CD4-positive, alpha-beta T cell treated with Interleukin-2 at 100 ng/mL for 4 hours (primary cell): ENCODE data around the gene MLLT10.
"Not testable (repeated sequence)": the region's sequence is repeated elsewhere in the genome, so short reads cannot be mapped to it uniquely, and the experiment has no call there.

Source experiments
- DNase-seq: peaks from one replicate; pipeline ENCODE4 v3.0.0-alpha.2; 2020; ENCODE audit warnings: low spot score

MLLT10 gene

DNA sequence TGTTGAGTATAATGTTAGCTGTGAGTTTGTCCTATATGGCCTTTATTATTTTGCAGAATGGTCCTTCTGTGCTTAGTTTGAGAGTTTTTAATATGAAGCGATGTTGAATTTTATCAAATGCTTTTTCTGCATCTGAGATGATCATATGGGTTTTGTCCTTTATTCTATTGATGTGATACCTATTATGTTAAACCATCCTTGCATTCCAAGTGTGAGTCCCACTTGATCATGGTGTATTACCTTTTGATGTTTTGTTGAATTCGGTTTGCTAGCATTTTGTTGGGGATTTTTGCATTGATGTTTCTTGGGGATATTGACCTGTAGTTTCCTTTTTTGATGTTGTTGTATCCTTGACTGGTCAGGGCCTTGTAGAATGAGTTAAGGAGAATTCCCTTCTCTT lies 166.4 kb downstream of the MLLT10 start:
- DNase-seq = no peak

DNA sequence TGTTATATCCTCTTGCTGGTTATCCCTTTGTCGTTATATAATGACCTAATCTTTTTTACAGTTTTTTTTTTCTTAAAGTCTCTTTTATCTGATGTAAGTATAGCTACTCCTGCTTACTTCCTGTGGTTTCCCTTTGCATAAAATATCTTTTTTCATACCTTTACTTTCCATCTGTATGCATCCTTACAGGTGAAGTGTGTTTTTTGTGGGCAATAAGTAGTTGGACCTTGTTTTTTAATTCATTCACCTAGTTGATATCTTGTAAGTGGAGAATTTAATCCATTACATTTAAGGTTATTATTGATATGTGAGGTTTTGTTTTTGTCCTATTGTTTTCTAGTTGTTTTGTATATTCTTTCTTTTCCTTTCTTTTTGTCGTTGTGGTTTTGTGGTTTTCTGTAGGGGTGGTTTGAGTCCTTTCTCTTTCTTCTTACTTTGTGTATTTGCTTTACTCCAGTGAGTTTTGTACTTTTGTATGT lies 168.6 kb downstream of the MLLT10 start:
- DNase-seq = peak; percentile 22

DNA sequence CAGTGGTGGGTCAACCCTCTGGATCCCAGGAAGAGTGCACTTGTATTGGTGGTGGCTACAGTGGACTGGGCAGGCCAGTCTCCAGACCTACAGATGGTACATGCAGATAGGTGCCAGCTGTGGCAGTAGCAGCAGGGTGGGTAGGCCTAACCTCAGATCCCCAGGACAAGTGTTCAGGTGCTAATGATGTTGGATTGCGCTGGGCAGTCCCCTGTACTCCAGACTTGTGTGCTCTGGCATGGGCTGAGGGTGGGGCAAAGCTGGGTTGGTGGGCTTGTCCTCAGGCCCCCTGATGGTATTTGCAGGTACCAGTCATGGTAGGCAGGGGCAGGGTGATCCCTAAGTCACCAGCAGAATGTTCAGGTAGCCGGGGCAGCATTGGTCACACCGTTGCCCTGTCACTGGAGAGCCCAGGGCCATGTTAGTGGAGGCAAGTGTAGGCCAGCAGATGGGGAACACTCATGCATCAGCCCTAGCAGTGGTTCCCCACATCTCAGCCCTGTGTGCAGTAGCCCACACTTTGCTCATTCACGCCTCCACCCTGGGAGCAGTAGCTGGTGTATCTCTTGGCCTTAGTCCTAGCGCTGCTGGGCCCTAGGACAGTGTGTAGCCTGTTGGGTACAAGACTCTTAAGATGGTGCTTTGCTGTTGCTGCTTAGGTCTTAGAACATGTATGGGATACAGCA lies 171.3 kb downstream of the MLLT10 start:
- DNase-seq = no peak

DNA sequence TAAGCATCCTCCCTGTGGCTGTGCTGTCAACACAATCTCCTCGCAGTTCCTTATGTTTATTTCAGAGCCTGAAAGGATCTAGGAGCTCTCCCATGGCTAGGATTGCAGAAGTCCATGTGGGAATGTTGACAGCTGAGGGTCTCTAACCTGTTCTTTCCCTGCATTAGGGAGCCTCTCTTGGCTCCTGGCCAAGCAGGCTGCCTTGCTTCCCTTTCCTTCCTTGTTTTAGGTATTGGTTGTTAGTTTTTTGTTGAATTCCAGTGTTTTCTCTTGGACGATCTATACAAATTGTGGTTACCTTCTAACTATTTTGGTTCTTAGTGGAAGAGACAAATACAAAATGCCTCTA lies 171.8 kb downstream of the MLLT10 start:
- no peak for DNase-seq

DNA sequence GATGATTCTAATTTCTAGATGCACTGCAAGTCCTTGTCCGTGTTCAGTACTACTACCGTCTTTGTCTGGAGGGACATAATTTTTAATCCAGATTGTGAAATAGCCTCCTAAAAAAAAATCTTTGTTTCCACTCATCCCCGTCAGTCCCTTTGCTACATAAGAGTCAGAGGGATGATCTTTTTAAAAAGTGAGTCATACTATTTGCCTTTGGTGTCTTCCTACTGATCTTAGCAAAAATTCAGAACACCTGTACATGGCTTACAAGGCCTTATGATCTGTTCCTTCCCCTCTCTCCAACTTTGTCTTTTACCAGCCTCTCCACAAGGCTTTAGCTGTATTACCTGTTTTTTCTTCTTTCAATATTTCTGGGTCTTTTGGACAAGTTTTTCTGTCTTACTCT lies 173.5 kb downstream of the MLLT10 start:
- DNase-seq = no peak

DNA sequence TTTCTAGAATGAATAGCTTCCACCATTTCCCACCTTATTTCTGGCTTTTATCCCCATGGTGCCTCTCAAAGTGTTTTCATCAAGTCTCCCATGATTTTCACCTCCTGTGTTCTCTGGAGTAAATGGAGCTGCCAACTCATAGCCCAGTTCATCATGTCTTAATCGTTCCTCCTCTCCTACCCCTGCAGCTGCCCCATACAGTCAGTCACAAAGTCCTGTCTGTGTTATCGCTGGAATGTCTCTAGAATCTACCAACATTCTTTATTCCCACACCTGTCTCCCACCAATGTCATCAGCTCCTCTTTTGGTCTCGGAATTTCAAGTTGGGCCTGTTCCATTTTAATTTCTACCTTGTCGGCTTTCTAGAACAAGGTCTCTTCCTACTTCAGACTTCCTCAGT lies 178.9 kb downstream of the MLLT10 start:
- DNase-seq = no peak

DNA sequence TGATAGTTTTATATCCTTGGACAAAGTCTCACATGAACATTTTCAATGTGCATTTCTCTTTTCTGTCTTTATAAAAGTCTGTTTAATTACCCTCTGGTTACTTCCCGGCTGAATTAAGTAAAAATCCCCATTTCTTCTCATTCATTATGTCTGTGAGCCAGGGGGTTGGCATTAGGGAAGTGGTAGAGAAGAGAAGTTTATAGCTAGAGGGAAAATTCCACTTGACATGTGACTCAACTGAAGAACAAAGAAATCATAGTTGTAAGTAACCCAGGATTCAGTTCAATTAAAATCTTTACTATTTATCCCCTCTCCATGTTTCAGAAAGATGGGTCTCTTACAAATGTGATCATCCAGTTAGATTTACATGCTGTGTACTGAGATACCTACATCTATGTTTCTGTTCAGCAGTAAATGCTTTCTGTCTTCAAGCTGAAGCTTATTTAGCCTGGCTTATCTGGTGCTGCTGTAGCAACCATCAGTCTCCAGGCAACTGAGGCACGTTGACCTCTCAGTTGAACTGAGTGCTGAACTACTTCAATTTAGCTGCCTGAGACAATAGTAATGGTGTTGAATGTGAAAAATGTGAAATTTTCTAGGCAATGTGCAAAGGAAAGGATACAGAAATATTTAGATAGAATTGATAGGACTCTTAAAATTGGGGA lies 181.6 kb downstream of the MLLT10 start:
- no peak for DNase-seq

DNA sequence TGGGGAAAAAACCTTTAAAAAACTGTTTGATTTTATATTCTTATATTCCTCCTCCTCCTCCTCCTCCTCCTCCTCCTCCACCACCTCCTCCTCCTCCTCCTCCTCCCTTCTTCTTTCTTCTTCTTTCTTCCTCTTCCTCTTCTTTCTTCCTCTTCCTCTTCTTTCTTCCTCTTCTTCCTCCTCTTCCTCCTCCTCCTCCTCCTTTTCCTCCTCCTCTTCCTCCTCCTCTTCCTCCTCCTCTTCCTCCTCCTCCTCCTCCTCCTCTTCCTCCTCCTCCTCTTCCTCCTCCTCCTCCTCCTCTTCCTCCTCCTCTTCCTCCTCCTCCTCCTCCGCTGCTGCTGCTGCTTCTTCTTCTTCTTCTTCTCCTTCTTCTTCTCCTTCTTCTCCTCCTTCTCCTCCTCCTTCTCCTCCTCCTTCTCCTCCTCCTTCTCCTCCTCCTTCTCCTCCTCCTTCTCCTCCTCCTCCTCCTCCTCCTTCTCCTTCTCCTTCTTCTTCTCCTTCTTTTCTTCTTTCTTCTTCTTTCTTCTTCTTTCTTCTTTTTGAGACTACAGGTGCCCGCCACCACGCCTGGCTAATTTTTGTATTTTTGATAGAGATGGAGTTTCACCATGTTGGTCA lies 183.5 kb downstream of the MLLT10 start:
- DNase-seq = not testable (repeated sequence)

DNA sequence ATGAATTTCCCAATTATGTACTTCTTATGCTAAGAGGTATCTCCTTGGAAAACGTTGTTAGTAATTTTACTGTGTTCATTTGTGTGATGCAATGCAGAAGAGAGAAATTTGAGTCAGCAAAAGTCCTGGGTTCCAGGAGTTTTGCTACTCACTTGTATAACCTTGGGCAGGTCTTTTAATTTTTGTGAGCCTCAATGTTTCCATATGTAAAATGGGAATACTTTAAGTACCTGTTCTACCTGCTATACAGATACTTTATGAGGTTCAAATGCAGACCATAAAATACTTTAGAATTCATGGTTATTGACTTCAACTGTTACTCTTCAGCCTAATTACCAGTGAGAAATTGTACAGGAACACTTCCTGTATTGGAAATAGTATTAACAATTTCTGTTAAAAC lies 185.5 kb downstream of the MLLT10 start:
- DNase-seq = no peak

DNA sequence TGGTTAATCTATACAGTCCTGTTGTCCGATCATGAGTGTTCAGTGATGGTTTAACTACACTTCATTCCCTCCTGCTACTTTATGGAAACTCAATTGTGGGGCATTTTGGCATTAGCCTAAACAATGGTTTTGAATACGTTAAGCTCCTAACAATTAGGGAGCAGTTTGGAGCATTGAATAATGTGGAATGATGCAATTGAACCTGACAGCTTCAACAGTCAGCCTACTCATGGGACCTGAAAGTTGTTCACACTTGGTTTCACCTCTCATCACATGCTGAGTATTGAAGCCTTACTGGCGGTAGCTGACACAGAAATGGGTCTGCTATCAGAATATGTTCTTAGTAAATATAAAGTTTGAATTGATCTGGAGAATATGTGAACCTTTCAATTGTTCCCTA lies 186.1 kb downstream of the MLLT10 start:
- no peak for DNase-seq

DNA sequence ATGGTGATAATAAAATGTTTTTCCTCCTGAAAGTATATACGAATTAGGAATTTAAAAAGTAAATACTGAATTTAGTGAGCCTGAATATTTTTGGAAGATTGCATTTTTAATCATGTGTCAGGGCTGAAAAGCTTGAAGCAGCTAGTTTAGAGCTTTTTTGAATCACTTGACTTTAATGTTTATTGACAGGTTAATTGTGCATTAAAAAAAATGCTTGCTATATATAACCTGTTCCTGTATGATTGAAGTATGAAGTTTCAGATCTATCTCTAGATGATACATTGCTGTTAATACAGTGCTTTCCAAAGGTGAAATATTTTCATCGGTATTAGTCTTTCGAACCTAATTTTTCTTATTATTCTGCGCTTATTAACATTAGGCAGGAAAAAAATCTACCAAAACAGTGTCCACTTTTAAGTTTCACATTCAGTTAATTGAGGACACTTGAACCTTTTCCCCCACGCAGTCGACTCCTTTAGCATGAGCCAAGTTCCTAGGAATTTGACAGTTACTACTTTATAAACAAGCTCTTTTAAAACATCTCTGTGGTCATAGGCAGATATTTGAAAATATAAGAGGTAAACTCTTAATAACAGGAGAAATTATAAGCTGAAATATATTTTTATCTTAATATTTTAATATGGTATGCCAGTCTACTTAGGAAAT lies 187.1 kb downstream of the MLLT10 start:
- DNase-seq = no peak

DNA sequence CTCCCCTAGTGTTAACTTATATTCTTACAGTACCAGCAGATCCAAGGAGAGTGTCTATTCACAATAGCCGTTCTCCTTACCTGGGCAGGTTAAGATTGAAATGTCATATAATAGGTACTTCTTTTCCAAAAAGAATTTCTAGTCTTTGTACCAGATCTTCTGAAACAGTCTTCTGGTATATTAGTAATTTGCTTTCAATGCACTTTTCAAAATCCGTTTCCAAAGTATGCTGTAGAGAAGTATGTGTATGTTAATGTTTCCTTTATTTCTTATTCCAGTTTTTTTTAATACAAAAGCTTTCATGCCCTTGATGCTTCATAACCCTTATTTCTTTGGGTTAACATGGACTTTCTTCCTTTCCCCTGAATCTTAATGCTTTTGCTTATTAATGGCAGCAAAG lies 188.2 kb downstream of the MLLT10 start:
- DNase-seq = no peak

DNA sequence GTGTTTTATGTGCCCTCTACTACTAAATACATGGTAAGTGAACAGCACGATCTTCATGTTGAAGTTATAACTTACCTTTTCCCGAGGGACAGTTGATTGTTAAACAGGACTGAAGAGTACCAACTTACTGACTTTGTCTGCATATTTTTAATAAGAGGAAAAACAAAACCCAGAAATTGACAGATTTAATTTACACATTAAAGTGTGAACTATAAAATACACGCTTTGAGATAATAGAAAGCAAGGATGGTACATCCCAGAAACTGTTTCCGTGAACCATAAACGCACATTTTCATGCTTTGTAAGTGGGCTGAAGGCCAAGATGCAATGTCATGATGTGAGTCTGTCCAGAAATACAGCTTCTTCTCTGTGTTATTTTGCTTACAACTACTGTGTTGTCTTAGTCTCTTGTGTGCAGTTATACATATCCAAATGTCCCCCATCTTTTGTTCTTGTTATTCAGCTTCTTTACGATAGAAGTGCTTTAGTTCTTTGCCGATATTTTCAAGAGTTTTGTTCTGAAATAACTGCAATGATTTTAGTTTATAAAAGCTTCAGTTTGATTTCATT lies 190.1 kb downstream of the MLLT10 start:
- DNase-seq = no peak

DNA sequence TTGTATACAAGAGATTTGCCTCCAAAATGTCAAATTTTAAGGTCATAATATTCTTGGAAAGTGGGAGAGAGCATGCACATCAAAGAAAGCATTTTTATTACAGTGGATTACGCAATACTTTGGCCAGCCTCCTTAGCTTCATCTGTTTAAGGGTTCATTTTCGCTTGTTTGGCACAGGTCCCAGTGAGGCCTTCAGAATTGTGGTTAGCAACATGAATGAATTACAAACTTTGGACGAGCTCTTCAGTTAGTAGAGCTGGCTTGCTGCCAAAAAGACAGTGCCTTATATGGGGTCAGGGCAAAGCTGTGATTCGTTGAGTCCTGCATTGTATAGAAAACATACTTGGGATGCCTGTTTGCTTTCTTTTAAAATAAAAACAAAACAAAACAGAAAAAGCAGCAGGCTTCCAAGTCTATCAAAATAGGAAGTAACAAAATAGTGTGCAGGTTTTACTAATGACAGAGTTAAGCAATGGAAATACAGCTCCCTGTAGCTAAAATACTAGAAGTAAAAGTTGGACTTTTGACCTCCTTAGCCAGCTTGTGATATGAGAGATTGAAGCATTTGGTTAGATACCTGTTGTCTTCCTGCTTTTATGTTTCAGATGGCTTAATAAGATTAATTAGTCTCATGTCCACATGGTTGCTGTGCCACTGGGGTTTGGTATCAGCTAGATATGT lies 190.8 kb downstream of the MLLT10 start:
- peak; percentile 66 for DNase-seq

DNA sequence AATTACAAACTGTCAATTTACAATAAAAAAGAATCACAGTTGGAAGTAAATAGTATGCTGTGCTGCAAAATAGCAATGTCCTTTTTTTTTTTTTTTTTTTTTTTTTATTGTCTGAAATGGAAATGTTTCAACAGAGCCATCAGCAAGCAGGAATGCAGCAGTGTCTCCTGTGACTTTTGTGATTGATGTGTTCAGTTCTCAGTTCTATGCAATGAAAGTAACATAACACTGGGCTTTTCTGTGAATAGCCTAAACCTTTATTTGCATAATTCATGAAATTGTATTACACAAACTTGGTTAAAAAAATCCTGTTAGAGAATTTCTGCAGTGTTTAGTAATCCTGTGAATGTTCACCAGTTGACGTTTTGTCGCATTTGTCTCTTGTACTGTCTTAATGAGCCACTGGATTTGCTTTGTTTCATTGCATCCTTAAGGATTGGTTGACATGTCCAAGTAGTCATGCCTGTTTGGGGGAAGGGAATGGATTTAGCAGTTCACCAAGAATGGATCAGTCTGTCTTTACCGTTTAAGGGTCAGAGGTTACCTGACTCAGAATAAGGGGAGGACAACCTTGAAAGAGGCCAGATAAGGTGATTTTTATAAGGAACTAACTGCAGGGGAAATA lies 192.7 kb downstream of the MLLT10 start:
- no peak for DNase-seq

DNA sequence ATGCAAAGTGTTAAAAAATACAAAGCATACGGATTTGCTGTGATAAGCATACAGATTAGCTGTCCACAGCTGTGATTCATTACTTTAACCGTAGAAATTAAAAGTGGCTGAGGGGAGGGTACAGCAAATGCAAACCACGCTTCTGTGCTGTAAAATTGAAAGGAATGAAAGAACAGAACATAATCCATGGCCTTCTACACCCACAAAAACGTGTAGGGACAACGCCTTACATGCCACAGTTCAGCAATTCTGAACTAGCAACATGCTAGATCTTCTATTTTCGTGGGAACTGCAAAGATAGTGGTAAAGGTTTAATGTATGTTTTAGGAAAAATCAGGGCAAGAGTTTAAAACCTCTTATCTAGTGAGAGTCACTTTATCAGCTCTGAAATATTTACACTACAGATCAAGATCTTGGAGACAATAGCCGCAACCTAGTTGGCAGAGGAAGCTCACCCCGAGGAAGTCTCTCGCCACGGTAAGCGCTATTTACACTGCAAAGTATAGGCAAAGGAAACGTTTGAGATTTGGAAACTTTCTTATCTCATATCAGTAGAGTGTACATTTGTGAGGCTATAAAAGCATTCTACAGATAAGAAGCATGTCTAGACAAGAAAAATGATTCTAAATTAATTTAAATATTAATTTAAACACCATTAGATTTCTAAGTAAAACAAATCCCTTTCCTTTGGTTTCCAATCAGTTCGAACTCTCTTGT lies 193.6 kb downstream of the MLLT10 start:
- DNase-seq = no peak

DNA sequence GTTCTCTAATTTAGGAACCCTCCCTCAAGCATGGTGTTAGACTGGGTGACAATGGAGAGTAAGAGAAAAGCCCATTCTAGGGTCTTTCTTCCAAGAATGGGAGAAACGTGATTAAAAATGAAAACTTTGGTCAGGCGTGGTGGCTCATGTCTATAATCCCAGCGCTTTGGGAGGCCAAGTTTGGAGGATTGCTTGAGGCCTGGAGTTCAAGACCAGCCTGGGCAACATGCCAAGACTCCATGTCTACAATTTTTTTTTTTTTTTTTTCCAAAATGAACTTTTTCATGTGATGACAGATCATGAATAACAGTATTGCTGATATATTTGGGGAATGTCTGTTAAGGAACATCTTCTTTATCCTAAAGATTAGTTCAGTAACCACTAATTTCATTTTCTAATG lies 194.6 kb downstream of the MLLT10 start:
- no peak for DNase-seq

DNA sequence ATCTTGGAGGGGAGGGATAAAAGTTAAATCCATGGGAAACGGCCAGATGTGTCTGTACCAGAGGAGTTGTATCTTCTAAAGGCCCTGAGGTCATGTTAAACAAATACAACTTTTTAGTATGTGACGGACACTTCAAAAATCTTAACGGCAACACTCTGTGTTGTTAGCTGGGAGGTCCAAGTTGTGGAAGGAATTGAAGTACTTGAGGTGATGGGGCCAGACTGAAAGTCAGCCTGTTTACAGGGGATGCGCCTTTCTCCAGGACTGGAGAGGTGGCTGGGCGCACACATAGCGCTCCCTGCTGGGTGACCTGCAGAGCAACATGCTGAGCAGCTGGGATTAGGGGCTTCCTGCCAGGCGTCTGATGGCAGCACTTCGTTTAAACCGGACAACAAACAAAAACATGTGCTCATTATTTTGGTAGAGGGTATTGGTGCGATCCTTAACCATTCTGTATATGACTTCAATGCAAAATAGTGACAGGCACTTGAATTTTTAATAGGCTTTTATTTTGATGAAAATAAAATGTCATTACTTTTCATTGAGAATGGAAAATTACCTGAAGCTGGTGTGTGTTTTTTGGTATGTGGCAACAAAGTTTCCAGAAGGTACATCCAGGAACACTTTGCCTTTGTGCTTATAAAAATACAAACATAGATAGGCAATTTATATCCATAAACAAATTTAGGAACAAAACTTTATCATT lies 198.2 kb downstream of the MLLT10 start:
- peak; percentile 22 for DNase-seq

DNA sequence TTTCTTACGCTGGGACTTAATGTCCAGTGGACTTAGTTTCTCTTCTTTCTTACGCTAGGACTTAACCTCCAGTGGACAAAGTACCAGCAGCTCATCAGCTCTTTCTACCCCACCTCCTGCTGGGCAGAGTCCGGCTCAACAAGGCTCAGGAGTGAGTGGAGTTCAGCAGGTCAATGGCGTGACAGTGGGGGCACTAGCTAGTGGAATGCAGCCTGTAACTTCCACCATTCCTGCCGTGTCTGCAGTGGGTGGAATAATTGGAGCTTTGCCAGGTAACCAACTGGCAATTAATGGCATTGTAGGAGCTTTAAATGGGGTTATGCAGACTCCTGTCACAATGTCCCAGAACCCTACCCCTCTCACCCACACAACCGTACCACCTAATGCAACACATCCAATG lies 199.7 kb downstream of the MLLT10 start:
- DNase-seq = no peak

DNA sequence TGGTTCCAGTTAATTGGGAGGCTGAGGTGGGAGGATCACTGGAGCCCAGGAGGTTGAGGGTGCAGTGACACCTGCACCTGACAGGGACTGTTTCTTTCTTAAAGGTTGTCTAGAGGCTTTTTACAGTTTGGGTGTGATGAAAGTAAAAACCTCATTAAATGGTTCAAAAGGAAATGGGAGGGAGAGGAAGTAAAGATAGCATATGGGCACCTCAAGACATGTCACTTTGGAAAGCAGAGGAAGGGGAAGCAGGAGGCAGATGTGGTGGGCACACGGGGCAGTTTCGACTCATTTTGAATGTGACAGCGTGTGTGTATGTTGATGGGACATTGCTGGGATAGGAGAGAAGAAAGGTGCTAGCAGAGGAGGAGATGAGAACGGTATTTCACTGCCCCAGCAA lies 203.1 kb downstream of the MLLT10 start:
- no peak for DNase-seq
